IMR-90 (cell line): ENCODE measurements around the gene ARHGEF39. TPM values are rescaled to one million over a fixed set of nuclear protein-coding genes. Genes with fewer than 3 reads are reported as not detected.

Experiments
- ATAC-seq: fragments of 200-7000 bp; cut with Tn5 transposase; 2 replicates; pipeline ENCODE4 v1.9.1; 2020; ENCODE audit warnings: low read depth, mild to moderate bottlenecking, moderate library complexity
- BruUV-seq: library from RNA; stranded (reverse); fragments of 400-500 nt; replicated peaks from 2 replicates; lab custom pipeline; 2021; lab: Mats Ljungman, UMichigan
- CTCF ChIA-PET: fragments of 300-600 bp; formaldehyde crosslinking; extraction: SDS; loops from one replicate; lab custom pipeline; 2021; ENCODE audit warnings: antibody characterized with exemption; lab: Yijun Ruan, JAX
- POLR2A ChIA-PET: fragments of 300-600 bp; sonication (Branson Sonifier 250); formaldehyde crosslinking; loops from one replicate; lab custom pipeline; 2022; ENCODE audit warnings: antibody characterized with exemption; ENCODE audit not compliant: unreplicated experiment; lab: Charles Lee
- DNase-seq: peaks from one replicate; pipeline ENCODE4 v3.0.0; 2013
- H2AFZ ChIP-seq: replicated peaks from 2 replicates; pipeline ENCODE3; 2013; ENCODE audit warnings: low read length, mild to moderate bottlenecking; ENCODE audit not compliant: poor library complexity
- H2AK5ac ChIP-seq: 2 replicates; pipeline ENCODE4 v1.6.1; 2013; ENCODE audit warnings: low read depth, low read length, inconsistent platforms
- H2AK9ac ChIP-seq: replicated peaks from 2 replicates; pipeline ENCODE3; 2013; ENCODE audit warnings: mild to moderate bottlenecking, low read depth, low read length, moderate library complexity; ENCODE audit not compliant: poor library complexity
- H2BK120ac ChIP-seq: 2 replicates; pipeline ENCODE4 v1.6.1; 2013; ENCODE audit warnings: low read depth, low read length, inconsistent platforms
- H2BK15ac ChIP-seq: 3 replicates; pipeline ENCODE4 v1.6.1; 2013; ENCODE audit warnings: low read depth, low read length, inconsistent platforms
- H2BK20ac ChIP-seq: 2 replicates; pipeline ENCODE4 v1.6.1; 2013; ENCODE audit warnings: low read depth, mild to moderate bottlenecking, inconsistent platforms, low read length, moderate library complexity
- H2BK5ac ChIP-seq: 2 replicates; pipeline ENCODE4 v1.6.1; 2013; ENCODE audit warnings: mild to moderate bottlenecking, low read depth, low read length, inconsistent platforms; ENCODE audit not compliant: poor library complexity, severe bottlenecking
- H3K14ac ChIP-seq: replicated peaks from 2 replicates; pipeline ENCODE4 v1.6.1; 2013; ENCODE audit warnings: low read depth, low read length, inconsistent platforms
- H3K18ac ChIP-seq: 2 replicates; pipeline ENCODE4 v1.6.1; 2013; ENCODE audit warnings: low read depth, low read length, control low read depth
- H3K23ac ChIP-seq: 2 replicates; pipeline ENCODE4 v1.6.1; 2013; ENCODE audit warnings: low read depth, low read length, inconsistent platforms
- H3K27ac ChIP-seq: 2 replicates; pipeline ENCODE4 v1.5.1; 2013; ENCODE audit warnings: mild to moderate bottlenecking, control low read depth, low read length; ENCODE audit not compliant: insufficient read depth
- H3K27me3 ChIP-seq: 2 replicates; pipeline ENCODE4 v1.6.1; 2013; ENCODE audit warnings: low read length; ENCODE audit not compliant: control insufficient read depth, insufficient read depth
- H3K36me3 ChIP-seq: 2 replicates; pipeline ENCODE4 v1.6.1; 2013; ENCODE audit warnings: low read length, mixed read lengths; ENCODE audit not compliant: control insufficient read depth, insufficient read depth
- H3K4ac ChIP-seq: 2 replicates; pipeline ENCODE4 v1.6.1; 2013; ENCODE audit warnings: low read depth, low read length, inconsistent platforms
- H3K4me1 ChIP-seq: 2 replicates; pipeline ENCODE4 v1.6.1; 2013; ENCODE audit warnings: low read length, mixed read lengths; ENCODE audit not compliant: control insufficient read depth, insufficient read depth
- H3K4me2 ChIP-seq: 2 replicates; pipeline ENCODE4 v1.6.1; 2013; ENCODE audit warnings: low read depth, mild to moderate bottlenecking, control low read depth, low read length, moderate library complexity
- H3K4me3 ChIP-seq: 2 replicates; pipeline ENCODE4 v1.5.1; 2013; ENCODE audit warnings: low read depth, mild to moderate bottlenecking, control low read depth, low read length, moderate library complexity; ENCODE audit not compliant: insufficient read depth
- H3K56ac ChIP-seq: 2 replicates; pipeline ENCODE4 v1.6.1; 2013; ENCODE audit warnings: low read length, inconsistent platforms; ENCODE audit not compliant: insufficient read depth; ENCODE audit errors: extremely low read depth
- H3K79me1 ChIP-seq, 2 experiments: 2 replicates each; pipeline ENCODE4 v1.6.1; 2013; ENCODE audit warnings: low read length in 2 of 2, inconsistent platforms in 1 of 2, low read depth in 1 of 2
- H3K9ac ChIP-seq: 2 replicates; pipeline ENCODE4 v1.6.1; 2013; ENCODE audit warnings: low read depth, low read length, control low read depth
- H3K9me1 ChIP-seq: 2 replicates; pipeline ENCODE4 v1.6.1; 2013; ENCODE audit warnings: low read length, inconsistent platforms; ENCODE audit not compliant: insufficient read depth
- H3K9me3 ChIP-seq: 2 replicates; pipeline ENCODE4 v1.6.1; 2013; ENCODE audit warnings: low read length; ENCODE audit not compliant: control insufficient read depth, insufficient read depth
- H4K20me1 ChIP-seq: 2 replicates; pipeline ENCODE4 v1.6.1; 2013; ENCODE audit warnings: low read length, inconsistent platforms; ENCODE audit not compliant: insufficient read depth
- H4K5ac ChIP-seq: 2 replicates; pipeline ENCODE4 v1.6.1; 2013; ENCODE audit warnings: mild to moderate bottlenecking, low read depth, low read length, control low read depth
- H4K8ac ChIP-seq, 2 experiments: 2 replicates each; pipeline ENCODE4 v1.6.1; 2013; ENCODE audit warnings: low read depth in 2 of 2, low read length in 2 of 2, control low read depth in 1 of 2, inconsistent platforms in 1 of 2
- H4K91ac ChIP-seq: 2 replicates; pipeline ENCODE4 v1.6.1; 2013; ENCODE audit warnings: low read depth, low read length, inconsistent platforms; ENCODE audit not compliant: insufficient read depth
- CEBPB ChIP-seq: IDR thresholded peaks from 2 replicates; pipeline ENCODE4 v1.6.1; 2012; ENCODE audit warnings: low read depth, low read length, improper control_type of control experiment
- MAZ ChIP-seq: IDR thresholded peaks from 2 replicates; pipeline ENCODE4 v1.6.1; 2012; ENCODE audit warnings: low read depth, mild to moderate bottlenecking, low read length, improper control_type of control experiment, moderate library complexity, borderline replicate concordance
- WGBS, 2 experiments: methylation state at CpG; one replicate each; pipeline versions ENCODE4 v1.1.5 to v1.1.7; 2013; ENCODE audit warnings: missing lambda C conversion rate in 2 of 2; ENCODE audit not compliant: insufficient read length in 1 of 2; ENCODE audit errors: extremely low coverage in 2 of 2; 5-methylcytosine and 5-hydroxymethylcytosine counted together
- dilution Hi-C: fragments of 300-500 bp; cut with HindIII; formaldehyde crosslinking; loops from one replicate; pipeline ENCODE4 v1.14.3; 2018; ENCODE audit warnings: low sequenced_read_pairs; ENCODE audit not compliant: unreplicated experiment
- in situ Hi-C: fragments of 300-500 bp; cut with MboI; formaldehyde crosslinking; loops from 3 replicates; pipeline ENCODE4 v1.14.3; 2019; ENCODE audit warnings: low sequenced_read_pairs, inconsistent platforms, mixed read lengths
- intact Hi-C: fragments of 100-400 bp; cut with micrococcal nuclease; formaldehyde crosslinking; loops from 2 replicates; pipeline ENCODE4 v1.10.0; 2022
- polyA plus RNA-seq, 3 experiments: library from polyadenylated mRNA; depleted of rRNA; stranded (reverse); fragments of >200 nt; gene quantifications; 2 replicates each; pipeline ENCODE4 v1.2.3, GENCODE V29; 2012; ENCODE audit warnings: low replicate concordance in 1 of 3
- total RNA-seq: library from RNA; depleted of rRNA; stranded (reverse); fragments of >200 nt; gene quantifications from 2 replicates; pipeline ENCODE4 v1.2.3, GENCODE V29; 2012

The ARHGEF39 gene
- total and polyA plus RNA-seq, 2 of the 4 experiments (the other 2 are of a cell fraction): 2.5 to 2.8 TPM

- 0 out of 2 replicates have a peak, but pooled peaks have one; percentile 6 for ATAC-seq
- POLR2A ChIA-PET: interaction anchor here (0.8 to 1.0 kb wide), 3 partner anchors 13 to 55 kb away, joined by 3 to 4 read pairs (median 3); no protein-coding TSS in a partner anchor
- in situ Hi-C loops: no loop called here
Observed at GRCh38 chr9:35673132-35674024, 8.4 kb upstream of the ARHGEF39 start, which contains the start of gene CA9. Gene CA9, plus strand, starts transcription at chr9:35673928. Its CDS starts 32 bp downstream, at chr9:35673960.

More at GRCh38 chr9:35673132-35674024, 8.4 kb upstream of the ARHGEF39 start, which contains the start of gene CA9:
- Histone ChIP-seq H2BK15ac (peak within 1 kb of the TSS; percentile 76; the same call in 2 of the 3 replicates), H2AK5ac (peak within 1 kb of the TSS; percentile 75), H3K56ac (no peak within 1 kb of the TSS), H2AFZ (peak within 1 kb of the TSS; percentile 53), H3K4me1 (peaks cover 20% of the 10 kb centered on the region), H4K5ac (peak within 1 kb of the TSS; percentile 40; the same call in 1 of the 2 replicates), H4K91ac (peak within 1 kb of the TSS; percentile 70; the same call in 1 of the 2 replicates), H2BK120ac (no peak within 1 kb of the TSS; the same call in none of the 2 replicates), H2BK20ac (peak within 1 kb of the TSS; percentile 47; the same call in 1 of the 2 replicates), H3K4ac (peak within 1 kb of the TSS; percentile 43), H3K27me3 (no peaks in the 10 kb centered on the region), H3K79me1 (no peaks in the 10 kb centered on the region; a peak in 2 of 4 replicates), H3K27ac (no peak within 1 kb of the TSS), H3K9ac (peak within 1 kb of the TSS; percentile 6; the same call in 1 of the 2 replicates), H3K9me3 (no peaks in the 10 kb centered on the region), H4K20me1 (no peaks in the 10 kb centered on the region), H3K4me2 (peak within 1 kb of the TSS; percentile 27; the same call in 1 of the 2 replicates), H3K14ac (peak within 1 kb of the TSS; percentile 58; the same call in 1 of the 2 replicates), H3K9me1 (peaks cover 20% of the 10 kb centered on the region), H3K36me3 (no peaks in the 10 kb centered on the region), H3K4me3 (peak within 1 kb of the TSS; percentile 16; the same call in 1 of the 2 replicates), H3K18ac (peak within 1 kb of the TSS; percentile 22; the same call in 1 of the 2 replicates), H4K8ac (peak within 1 kb of the TSS; percentile 23 to 32; a peak in 2 of 4 replicates), H2BK5ac (peak within 1 kb of the TSS; percentile 0), H2AK9ac (peak within 1 kb of the TSS; percentile 85), H3K23ac (peak within 1 kb of the TSS; percentile 52)
- DNase-seq: no peak
- TF ChIP-seq CEBPB (no peak), MAZ (0 out of 2 replicates have a peak, but pooled peaks have one; percentile 27)
- WGBS, 2 experiments: 12% methylated on average over 4 of the region's 10 CpGs; no CpG with 5 or more reads in 1 of the 2 experiments
- no TSS peak for BruUV-seq
- CTCF ChIA-PET: interaction anchor here (1.1 kb wide), 1 partner anchor 15 kb away, joined by 3 read pairs; the partner anchor contains the start of gene CCDC107
- intact Hi-C loops: no loop called here
- dilution Hi-C loops: no loop called here
